Mesendoderm (in vitro differentiated cells): ENCODE results near the gene TAB3.
A peak's percentile ranks its signal among the peaks of the same experiment; 100 is the strongest.

Experiments
- DNase-seq: peaks from one replicate; pipeline ENCODE4 v3.0.0; 2013
- H2AK5ac ChIP-seq: 2 replicates; pipeline ENCODE4 v1.6.1; 2013; ENCODE audit warnings: low read length, inconsistent platforms
- H2BK120ac ChIP-seq: 2 replicates; pipeline ENCODE4 v1.6.1; 2013; ENCODE audit warnings: low read depth, mild to moderate bottlenecking, low read length, moderate library complexity, mixed read lengths
- H2BK15ac ChIP-seq: replicated peaks from 2 replicates; pipeline ENCODE4 v1.6.1; 2013; ENCODE audit warnings: low read depth, mild to moderate bottlenecking, moderate library complexity
- H2BK5ac ChIP-seq: 2 replicates; pipeline ENCODE4 v1.6.1; 2013; ENCODE audit warnings: low read length, inconsistent platforms
- H3K18ac ChIP-seq: 2 replicates; pipeline ENCODE4 v1.6.1; 2013; ENCODE audit warnings: mild to moderate bottlenecking, low read length, mixed read lengths
- H3K23ac ChIP-seq: one replicate; pipeline ENCODE4 v1.6.1; 2013; ENCODE audit warnings: low read length
- H3K27ac ChIP-seq: 2 replicates; pipeline ENCODE4 v1.5.1; 2013; ENCODE audit warnings: low read depth, mild to moderate bottlenecking, inconsistent platforms, low read length, moderate library complexity
- H3K27me3 ChIP-seq: 2 replicates; pipeline ENCODE4 v1.6.1; 2013; ENCODE audit warnings: low read length, control low read depth, mild to moderate bottlenecking, inconsistent platforms; ENCODE audit not compliant: insufficient read depth, poor library complexity
- H3K36me3 ChIP-seq: 2 replicates; pipeline ENCODE4 v1.6.1; 2013; ENCODE audit warnings: low read length, inconsistent platforms; ENCODE audit not compliant: control insufficient read depth, insufficient read depth
- H3K4ac ChIP-seq: one replicate; pipeline ENCODE4 v1.6.1; 2013; ENCODE audit warnings: low read depth, mild to moderate bottlenecking, low read length, moderate library complexity
- H3K4me1 ChIP-seq: 2 replicates; pipeline ENCODE4 v1.6.1; 2013; ENCODE audit warnings: low read depth, low read length, inconsistent platforms; ENCODE audit not compliant: control insufficient read depth
- H3K4me2 ChIP-seq: 2 replicates; pipeline ENCODE4 v1.6.1; 2013; ENCODE audit warnings: low read length
- H3K4me3 ChIP-seq: 2 replicates; pipeline ENCODE4 v1.5.1; 2013; ENCODE audit warnings: mild to moderate bottlenecking, low read length
- H3K56ac ChIP-seq: one replicate; pipeline ENCODE4 v1.6.1; 2013; ENCODE audit warnings: low read length
- H3K79me1 ChIP-seq: 2 replicates; pipeline ENCODE4 v1.6.1; 2013; ENCODE audit warnings: low read length, inconsistent platforms
- H3K79me2 ChIP-seq: 2 replicates; pipeline ENCODE4 v1.6.1; 2013; ENCODE audit warnings: mild to moderate bottlenecking, low read length; ENCODE audit not compliant: control insufficient read depth, insufficient read depth
- H3K9ac ChIP-seq: 2 replicates; pipeline ENCODE4 v1.6.1; 2013; ENCODE audit warnings: low read length, inconsistent platforms
- H4K5ac ChIP-seq: one replicate; pipeline ENCODE4 v1.6.1; 2013; ENCODE audit warnings: low read length
- H4K8ac ChIP-seq: one replicate; pipeline ENCODE4 v1.6.1; 2013; ENCODE audit warnings: low read depth, mild to moderate bottlenecking, control low read depth, low read length, moderate library complexity
- WGBS: extraction: QIAGEN DNeasy Blood & Tissue Kit; methylation state at CpG from one replicate; pipeline ENCODE4 v1.1.7; 2013; ENCODE audit warnings: low lambda C conversion rate, missing lambda C conversion rate; ENCODE audit not compliant: insufficient coverage; ENCODE audit errors: extremely low coverage; 5-methylcytosine and 5-hydroxymethylcytosine counted together

The TAB3 gene

DNA sequence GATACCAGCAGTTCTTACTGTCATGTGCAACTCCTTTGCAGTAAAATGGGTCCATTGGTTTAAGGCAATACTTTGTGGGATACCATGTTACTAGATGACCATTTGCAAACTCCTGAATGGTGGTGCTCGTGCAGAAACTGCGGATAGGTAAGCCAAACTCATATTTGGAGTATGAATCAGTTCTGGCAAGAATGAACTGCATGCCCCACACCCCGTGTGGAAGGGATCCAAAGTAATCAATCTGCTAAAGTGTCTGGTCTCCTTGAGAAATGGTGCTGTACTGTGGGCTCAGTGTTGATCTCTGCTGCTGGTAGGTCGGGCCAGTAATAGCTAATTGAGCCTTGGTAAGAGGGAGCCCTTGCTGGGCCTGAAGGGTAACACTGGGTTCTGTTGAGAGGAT lies 4.2 kb upstream of the TAB3 start:
- Histone ChIP-seq H3K23ac (no peak overlapping the region), H2BK5ac (no peak overlapping the region), H3K27me3 (no peaks in the 10 kb centered on the region), H4K5ac (no peak overlapping the region), H4K8ac (no peak overlapping the region), H3K79me1 (no peaks in the 10 kb centered on the region), H2BK15ac (no peak overlapping the region), H3K4me3 (no peak overlapping the region), H3K4me1 (no peaks in the 10 kb centered on the region), H2BK120ac (no peak overlapping the region), H3K56ac (no peak overlapping the region), H3K18ac (no peak overlapping the region), H3K4me2 (no peak overlapping the region), H3K36me3 (no peaks in the 10 kb centered on the region), H2AK5ac (no peak overlapping the region), H3K9ac (no peak overlapping the region), H3K4ac (no peak overlapping the region), H3K79me2 (no peaks in the 10 kb centered on the region), H3K27ac (no peak overlapping the region)
- whole genome bisulfite sequencing: no CpG with 5 or more reads among the region's 4 CpGs
- no peak for DNase-seq

DNA sequence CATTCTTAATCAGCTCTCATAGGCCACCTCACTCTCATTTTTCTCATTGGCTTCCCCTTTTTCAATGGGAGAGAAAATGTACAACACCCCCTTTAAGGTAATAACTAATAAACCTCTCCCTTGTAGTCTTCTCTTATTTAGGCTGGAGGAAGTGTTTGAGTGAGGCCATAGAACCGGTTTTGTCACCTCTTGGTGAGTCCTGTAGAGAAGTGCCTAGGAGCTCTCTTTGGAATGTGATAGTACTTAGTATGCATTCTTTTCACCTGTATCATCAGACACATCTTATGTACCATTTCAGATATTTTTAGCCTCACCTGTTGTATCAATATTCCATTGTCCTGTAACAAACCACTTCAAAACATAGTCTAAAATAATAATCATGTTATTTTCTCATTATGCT lies 3.5 kb upstream of the TAB3 start:
- no peaks in the 10 kb centered on the region for H3K36me3 ChIP-seq
- H3K79me2 ChIP-seq: peaks cover 2% of the 10 kb centered on the region
- H4K8ac ChIP-seq: no peak overlapping the region
- H3K27ac ChIP-seq: no peak overlapping the region
- H2BK5ac ChIP-seq: no peak overlapping the region
- no peaks in the 10 kb centered on the region for H3K4me1 ChIP-seq
- H3K18ac ChIP-seq: no peak overlapping the region
- H3K4ac ChIP-seq: no peak overlapping the region
- WGBS: no CpG with 5 or more reads among the region's 1 CpG
- peak; percentile 77 for DNase-seq
- no peak overlapping the region for H2BK120ac ChIP-seq
- H2AK5ac ChIP-seq: no peak overlapping the region
- no peak overlapping the region for H3K56ac ChIP-seq
- no peaks in the 10 kb centered on the region for H3K27me3 ChIP-seq
- no peak overlapping the region for H3K4me2 ChIP-seq
- H3K4me3 ChIP-seq: no peak overlapping the region
- H3K23ac ChIP-seq: no peak overlapping the region
- H2BK15ac ChIP-seq: no peak overlapping the region
- H3K9ac ChIP-seq: no peak overlapping the region
- no peak overlapping the region for H4K5ac ChIP-seq
- no peaks in the 10 kb centered on the region for H3K79me1 ChIP-seq

DNA sequence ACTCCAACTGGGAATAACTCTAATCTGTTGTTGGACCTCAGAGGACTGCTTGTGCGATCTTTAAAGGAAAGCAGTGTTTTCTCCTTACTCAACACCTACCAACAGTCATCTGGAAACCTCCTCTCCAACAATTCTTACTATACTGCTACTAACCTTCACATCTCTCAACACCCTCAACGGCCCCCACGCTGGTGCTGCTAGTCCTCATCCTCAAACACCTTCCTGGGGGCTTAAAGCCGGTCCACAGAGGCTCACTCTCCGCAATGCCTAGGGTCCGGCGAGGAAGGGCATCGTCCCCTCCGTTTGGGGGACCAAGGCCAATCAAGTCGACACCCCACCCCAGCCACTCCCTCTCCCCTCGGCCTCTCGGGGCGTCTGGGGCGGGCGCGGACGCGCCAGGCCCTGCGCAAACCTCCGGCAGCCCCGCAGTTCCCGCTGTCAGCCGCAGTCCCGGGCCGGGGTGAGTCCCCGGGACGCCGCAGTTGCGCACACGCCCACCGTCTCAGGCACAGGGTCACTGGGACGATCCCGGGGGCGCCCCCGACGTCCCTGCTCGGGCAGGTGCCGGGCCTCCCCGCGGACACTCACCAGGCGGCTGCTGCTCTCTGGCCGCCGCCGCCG lies 418 bp downstream of the TAB3 start:
- H3K9ac ChIP-seq: peak overlapping the region; percentile 72
- no peaks in the 10 kb centered on the region for H3K36me3 ChIP-seq
- H4K5ac ChIP-seq: no peak overlapping the region
- H3K27ac ChIP-seq: peak overlapping the region; percentile 43
- no peak overlapping the region for H2BK120ac ChIP-seq
- H3K4ac ChIP-seq: no peak overlapping the region
- H3K4me2 ChIP-seq: peak overlapping the region; percentile 2
- no peak overlapping the region for H2BK15ac ChIP-seq
- H3K79me1 ChIP-seq: no peaks in the 10 kb centered on the region
- peak overlapping the region; percentile 84 for H3K56ac ChIP-seq
- H2BK5ac ChIP-seq: no peak overlapping the region
- H3K27me3 ChIP-seq: no peaks in the 10 kb centered on the region
- H3K4me3 ChIP-seq: peak overlapping the region; percentile 61
- DNase-seq: no peak
- no CpG with 5 or more reads among the region's 45 CpGs for WGBS
- no peaks in the 10 kb centered on the region for H3K4me1 ChIP-seq
- no peak overlapping the region for H3K23ac ChIP-seq
- H3K79me2 ChIP-seq: peaks cover 4% of the 10 kb centered on the region
- no peak overlapping the region for H4K8ac ChIP-seq
- peak overlapping the region; percentile 60 for H3K18ac ChIP-seq
- H2AK5ac ChIP-seq: no peak overlapping the region

DNA sequence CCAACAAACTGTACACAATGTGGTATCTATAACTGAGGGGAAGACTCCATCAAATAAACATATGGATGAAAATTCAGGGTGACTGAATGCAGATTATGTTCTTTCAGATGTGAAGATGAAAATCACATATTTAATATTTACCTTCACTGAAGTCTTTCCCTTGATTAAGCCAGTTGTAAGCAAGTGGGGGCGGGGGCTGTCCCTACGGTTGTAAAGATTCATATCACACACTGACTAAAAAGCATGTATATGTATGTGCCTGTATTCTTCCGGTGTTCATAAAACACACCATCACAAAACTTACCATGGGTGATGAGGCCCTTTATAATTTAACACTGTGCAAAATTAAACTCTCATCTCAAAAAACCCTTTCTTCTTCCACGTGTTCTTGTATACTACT lies 1.3 kb downstream of the TAB3 start:
- no peak overlapping the region for H4K8ac ChIP-seq
- no peak overlapping the region for H3K23ac ChIP-seq
- no peak overlapping the region for H2BK5ac ChIP-seq
- H2AK5ac ChIP-seq: no peak overlapping the region
- H4K5ac ChIP-seq: no peak overlapping the region
- H3K79me2 ChIP-seq: peaks cover 4% of the 10 kb centered on the region
- H3K27me3 ChIP-seq: no peaks in the 10 kb centered on the region
- no peak overlapping the region for H3K9ac ChIP-seq
- H2BK15ac ChIP-seq: no peak overlapping the region
- no peak overlapping the region for H3K56ac ChIP-seq
- 100% methylated on average over 1 of the region's 4 CpGs for WGBS
- H3K27ac ChIP-seq: no peak overlapping the region
- H3K36me3 ChIP-seq: no peaks in the 10 kb centered on the region
- H2BK120ac ChIP-seq: no peak overlapping the region
- H3K4me1 ChIP-seq: no peaks in the 10 kb centered on the region
- no peaks in the 10 kb centered on the region for H3K79me1 ChIP-seq
- H3K4ac ChIP-seq: no peak overlapping the region
- no peak for DNase-seq
- H3K4me3 ChIP-seq: no peak overlapping the region
- H3K18ac ChIP-seq: no peak overlapping the region
- H3K4me2 ChIP-seq: no peak overlapping the region

DNA sequence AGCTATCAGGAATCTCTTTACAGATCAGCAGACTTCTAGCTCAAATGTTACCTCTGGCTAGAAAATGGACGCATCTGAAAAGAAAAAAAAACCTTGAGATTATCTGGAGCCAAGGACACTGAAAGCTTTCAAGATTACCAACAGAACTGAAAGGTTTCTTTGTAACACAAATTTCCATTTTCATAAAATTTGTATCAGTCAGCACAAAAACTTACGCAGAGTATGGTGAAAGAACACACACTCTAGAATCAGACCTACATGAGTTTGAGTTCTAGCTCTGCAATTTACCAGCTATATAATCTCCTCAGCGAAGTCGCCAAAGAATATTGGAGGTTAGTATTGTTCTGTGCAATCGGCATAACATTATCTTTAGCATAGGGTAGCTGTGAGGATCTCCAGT lies 1.8 kb downstream of the TAB3 start:
- DNase-seq: no peak
- H2BK120ac ChIP-seq: no peak overlapping the region
- peaks cover 4% of the 10 kb centered on the region for H3K79me2 ChIP-seq
- H2BK5ac ChIP-seq: no peak overlapping the region
- no peak overlapping the region for H4K8ac ChIP-seq
- H3K56ac ChIP-seq: no peak overlapping the region
- no peaks in the 10 kb centered on the region for H3K27me3 ChIP-seq
- no peak overlapping the region for H3K4me3 ChIP-seq
- H3K4me2 ChIP-seq: no peak overlapping the region
- no peaks in the 10 kb centered on the region for H3K36me3 ChIP-seq
- H4K5ac ChIP-seq: no peak overlapping the region
- H3K27ac ChIP-seq: no peak overlapping the region
- WGBS: no CpG with 5 or more reads among the region's 5 CpGs
- no peak overlapping the region for H3K18ac ChIP-seq
- H2BK15ac ChIP-seq: no peak overlapping the region
- no peak overlapping the region for H3K9ac ChIP-seq
- H3K4me1 ChIP-seq: no peaks in the 10 kb centered on the region
- H3K79me1 ChIP-seq: no peaks in the 10 kb centered on the region
- H3K4ac ChIP-seq: no peak overlapping the region
- H2AK5ac ChIP-seq: no peak overlapping the region
- H3K23ac ChIP-seq: no peak overlapping the region

DNA sequence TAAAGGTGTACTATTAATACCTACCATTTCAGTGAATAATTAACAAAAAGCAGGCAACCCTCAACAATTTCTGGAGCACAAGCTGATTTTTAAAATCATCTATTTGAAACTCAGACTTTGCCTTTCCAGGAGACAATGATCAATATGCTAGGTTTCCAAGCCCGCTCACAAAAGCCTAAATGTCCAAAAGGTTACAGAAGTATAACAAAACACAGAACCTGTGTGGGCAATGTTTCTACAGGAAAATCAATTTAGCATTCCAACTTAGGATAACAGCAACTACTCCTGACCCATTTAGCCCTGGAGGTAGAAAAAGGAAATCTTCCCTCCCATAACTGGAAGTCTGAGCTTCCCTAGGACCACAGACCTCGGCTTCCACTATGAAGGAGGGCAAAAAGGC lies 3.9 kb downstream of the TAB3 start:
- Histone ChIP-seq H3K18ac (no peak overlapping the region), H3K4me2 (no peak overlapping the region), H2BK120ac (no peak overlapping the region), H3K79me1 (no peaks in the 10 kb centered on the region), H3K27ac (no peak overlapping the region), H3K79me2 (peaks cover 4% of the 10 kb centered on the region), H3K23ac (no peak overlapping the region), H2AK5ac (no peak overlapping the region), H4K8ac (no peak overlapping the region), H3K4me3 (no peak overlapping the region), H3K27me3 (no peaks in the 10 kb centered on the region), H3K56ac (no peak overlapping the region), H2BK15ac (no peak overlapping the region), H3K4me1 (no peaks in the 10 kb centered on the region), H3K36me3 (no peaks in the 10 kb centered on the region), H3K9ac (no peak overlapping the region), H2BK5ac (no peak overlapping the region), H3K4ac (no peak overlapping the region), H4K5ac (no peak overlapping the region)
- WGBS: no CpG with 5 or more reads among the region's 2 CpGs
- DNase-seq: no peak
